Effector memory CD4-positive, alpha-beta T cell (primary cell): ENCODE results near the gene MTHFD1.

Experiments used
- DNase-seq, 3 donors: peaks; one replicate each; pipeline ENCODE4 v3.0.0-alpha.2; 2020
- H3K27ac ChIP-seq: 2 replicates; pipeline ENCODE4 v1.7.0; 2013; ENCODE audit warnings: mild to moderate bottlenecking, low read length, moderate library complexity; ENCODE audit not compliant: insufficient read depth, poor library complexity, severe bottlenecking
- H3K27me3 ChIP-seq: replicated peaks from 2 replicates; pipeline ENCODE4 v1.7.0; 2013; ENCODE audit warnings: mild to moderate bottlenecking, low read length; ENCODE audit not compliant: insufficient read depth, control insufficient read depth, poor library complexity, severe bottlenecking
- H3K36me3 ChIP-seq: 2 replicates; pipeline ENCODE4 v1.7.0; 2013; ENCODE audit warnings: mild to moderate bottlenecking, low read length, moderate library complexity; ENCODE audit not compliant: control insufficient read depth, insufficient read depth
- H3K4me1 ChIP-seq: 2 replicates; pipeline ENCODE4 v1.7.0; 2013; ENCODE audit warnings: low read length, mild to moderate bottlenecking; ENCODE audit not compliant: control insufficient read depth, insufficient read depth, poor library complexity, severe bottlenecking
- H3K4me3 ChIP-seq: 2 replicates; pipeline ENCODE4 v1.7.0; 2013; ENCODE audit warnings: low read length, low read depth, mild to moderate bottlenecking; ENCODE audit not compliant: insufficient read depth, poor library complexity, severe bottlenecking
- H3K9me3 ChIP-seq: 2 replicates; pipeline ENCODE4 v1.7.0; 2013; ENCODE audit warnings: mild to moderate bottlenecking, low read length, moderate library complexity; ENCODE audit not compliant: control insufficient read depth

The MTHFD1 gene

DNA sequence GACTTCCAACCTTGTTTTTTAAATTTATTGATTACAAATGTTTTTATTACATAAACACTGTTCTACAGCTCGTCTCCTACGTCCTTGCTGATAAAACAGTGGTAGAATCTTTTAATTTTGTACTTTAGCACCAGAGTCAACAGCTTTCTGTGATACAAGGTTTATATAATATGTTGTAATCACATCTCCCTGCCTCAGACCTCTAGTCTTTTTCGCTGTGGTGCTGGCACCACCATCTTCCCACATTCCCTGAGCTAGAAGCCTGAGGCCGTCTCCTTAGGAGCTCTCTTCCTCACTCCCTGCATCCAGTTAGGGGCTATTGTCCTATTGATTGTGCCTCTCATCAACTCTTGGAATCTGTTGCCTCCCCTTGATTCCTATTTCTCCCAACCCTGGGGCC, 17.1 kb downstream of the MTHFD1 start:
- Histone ChIP-seq H3K27me3 (no peaks in the 10 kb centered on the region), H3K36me3 (peaks cover 2% of the 10 kb centered on the region), H3K4me1 (no peaks in the 10 kb centered on the region), H3K4me3 (no peak overlapping the region), H3K27ac (no peak overlapping the region), H3K9me3 (no peaks in the 10 kb centered on the region)
- no peak for DNase-seq

- DNase-seq: no peak
- H3K4me3 ChIP-seq: no peak overlapping the region
- H3K27ac ChIP-seq: no peak overlapping the region
- H3K36me3 ChIP-seq: no peaks in the 10 kb centered on the region
- no peaks in the 10 kb centered on the region for H3K27me3 ChIP-seq
- no peaks in the 10 kb centered on the region for H3K9me3 ChIP-seq
- H3K4me1 ChIP-seq: no peaks in the 10 kb centered on the region
Measured at GRCh38 chr14:64407329-64407728, 19.2 kb downstream of the MTHFD1 start.

DNA sequence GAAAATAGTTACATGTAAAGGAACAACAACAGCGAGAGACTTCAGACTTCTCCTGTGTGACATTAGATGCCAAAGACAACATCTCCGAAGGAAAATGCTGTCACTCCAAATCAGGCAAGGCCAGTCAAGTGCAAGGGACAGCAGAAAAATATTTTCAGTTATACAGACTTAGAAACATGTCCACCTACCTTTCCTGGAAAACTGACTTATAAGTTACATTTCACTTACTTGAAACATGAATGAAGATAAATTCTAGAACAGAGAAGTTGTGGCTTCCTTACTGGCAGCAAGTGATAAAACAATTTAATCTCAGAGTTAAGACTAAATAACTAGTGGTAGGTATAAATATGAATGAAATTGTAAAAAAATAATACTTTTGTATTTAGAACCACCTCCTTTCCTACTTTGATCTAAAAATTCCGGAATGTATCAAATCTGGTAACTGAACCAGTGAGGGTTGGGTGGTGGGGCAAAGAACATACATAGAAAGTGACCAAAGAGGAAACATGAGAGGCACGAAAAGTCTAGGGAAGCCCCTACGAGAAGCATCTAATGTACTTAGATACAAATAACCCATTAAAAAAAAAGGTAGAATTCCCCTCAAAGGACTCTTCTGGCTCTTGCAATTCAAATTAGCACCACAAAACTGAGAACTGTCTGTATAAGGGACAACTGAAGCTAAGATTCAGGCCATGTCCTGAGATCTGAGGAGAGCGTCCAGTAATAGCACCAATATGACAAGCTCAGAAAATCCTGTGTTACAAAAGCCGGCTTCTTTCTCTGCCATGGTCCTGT, 21.2 kb downstream of the MTHFD1 start:
- Histone ChIP-seq H3K27me3 (no peaks in the 10 kb centered on the region), H3K27ac (no peak overlapping the region), H3K4me1 (no peaks in the 10 kb centered on the region), H3K9me3 (no peaks in the 10 kb centered on the region), H3K4me3 (no peak overlapping the region), H3K36me3 (no peaks in the 10 kb centered on the region)
- DNase-seq: no peak

- H3K27me3 ChIP-seq: no peaks in the 10 kb centered on the region
- H3K9me3 ChIP-seq: no peaks in the 10 kb centered on the region
- no peaks in the 10 kb centered on the region for H3K36me3 ChIP-seq
- no peak for DNase-seq
- no peaks in the 10 kb centered on the region for H3K4me1 ChIP-seq
- no peak overlapping the region for H3K27ac ChIP-seq
- no peak overlapping the region for H3K4me3 ChIP-seq
Measured at GRCh38 chr14:64410084-64410774, 22.1 kb downstream of the MTHFD1 start.

DNA sequence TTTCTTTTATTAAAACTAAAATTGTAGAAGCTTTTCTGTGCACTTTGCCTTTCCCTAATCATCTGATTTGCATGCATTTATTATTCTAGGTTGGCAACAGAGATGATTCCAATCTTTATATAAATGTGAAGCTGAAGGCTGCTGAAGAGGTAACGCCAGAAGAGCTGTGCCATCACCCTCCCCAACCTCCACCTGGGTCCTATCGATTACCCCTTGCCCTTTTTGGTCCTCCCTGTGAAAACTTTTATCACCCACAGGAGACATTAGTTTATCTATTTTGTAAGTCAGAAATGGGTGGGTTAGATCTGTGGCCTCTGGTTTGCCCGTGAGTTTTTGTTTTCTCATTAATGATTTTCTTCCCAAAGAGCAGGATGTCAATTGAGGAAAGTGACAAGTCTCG, 22.8 kb downstream of the MTHFD1 start:
- no peaks in the 10 kb centered on the region for H3K27me3 ChIP-seq
- H3K27ac ChIP-seq: no peak overlapping the region
- no peaks in the 10 kb centered on the region for H3K4me1 ChIP-seq
- no peak for DNase-seq
- H3K36me3 ChIP-seq: peaks cover 3% of the 10 kb centered on the region
- no peaks in the 10 kb centered on the region for H3K9me3 ChIP-seq
- no peak overlapping the region for H3K4me3 ChIP-seq

DNA sequence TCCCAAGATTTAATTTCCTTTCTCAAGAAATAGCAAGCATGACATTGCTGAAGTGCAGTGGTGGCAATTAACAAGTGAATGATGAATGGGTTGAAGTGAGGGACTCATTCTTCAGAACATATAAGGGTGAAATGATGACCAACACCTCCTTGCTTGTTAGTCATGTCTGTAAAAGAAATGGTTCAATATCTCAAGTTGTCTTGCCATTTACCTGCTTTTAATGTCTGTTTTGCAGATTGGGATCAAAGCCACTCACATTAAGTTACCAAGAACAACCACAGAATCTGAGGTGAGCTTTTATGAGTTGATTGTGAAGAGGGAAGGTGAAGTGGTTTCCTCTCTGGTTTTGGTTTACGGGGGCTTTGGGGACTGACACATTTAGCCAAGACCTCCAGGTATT, 24.1 kb downstream of the MTHFD1 start:
- H3K36me3 ChIP-seq: peaks cover 11% of the 10 kb centered on the region
- H3K27ac ChIP-seq: no peak overlapping the region
- H3K9me3 ChIP-seq: no peaks in the 10 kb centered on the region
- no peak overlapping the region for H3K4me3 ChIP-seq
- DNase-seq: no peak
- H3K4me1 ChIP-seq: no peaks in the 10 kb centered on the region
- H3K27me3 ChIP-seq: no peaks in the 10 kb centered on the region

GRCh38 chr14:64416348-64416932, 28.3 kb downstream of the MTHFD1 start:
- Histone ChIP-seq H3K9me3 (no peaks in the 10 kb centered on the region), H3K27me3 (no peaks in the 10 kb centered on the region), H3K4me3 (no peak overlapping the region), H3K36me3 (peaks cover 25% of the 10 kb centered on the region), H3K27ac (no peak overlapping the region), H3K4me1 (no peaks in the 10 kb centered on the region)
- DNase-seq: no peak

DNA sequence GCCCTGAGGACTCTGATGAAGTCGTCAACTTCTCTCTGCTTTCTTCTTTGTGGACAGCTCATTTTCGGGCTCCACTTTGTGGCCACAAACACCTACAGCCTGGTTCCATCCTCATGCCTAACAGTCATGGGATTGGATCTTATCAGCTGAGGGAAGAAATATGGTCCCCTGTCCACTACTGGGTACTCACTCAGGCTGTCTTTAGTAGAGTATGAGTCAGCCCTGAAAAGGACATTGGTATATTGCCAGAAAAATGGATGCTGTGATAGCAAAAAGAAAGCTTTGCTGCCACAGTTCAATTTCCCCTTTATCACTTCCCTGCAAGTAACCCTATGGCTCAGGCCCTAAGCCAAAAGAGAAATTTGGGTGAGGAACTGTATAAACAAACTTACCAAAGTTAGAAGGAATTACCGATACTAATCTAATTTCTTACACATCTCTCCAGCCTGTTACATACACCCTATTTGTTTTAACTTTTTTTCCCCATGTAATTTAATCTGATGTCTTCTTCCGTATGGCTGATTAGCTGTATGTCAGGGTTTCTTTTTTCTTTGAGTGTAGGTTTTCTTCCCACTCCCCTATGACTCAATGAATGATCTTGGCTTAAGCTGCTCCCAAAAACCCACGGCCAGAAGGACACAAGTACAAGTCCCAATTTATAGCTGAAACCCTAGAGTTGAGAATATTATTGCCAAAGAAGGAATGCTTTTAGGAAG, 29.1 kb downstream of the MTHFD1 start:
- H3K36me3 ChIP-seq: peaks cover 25% of the 10 kb centered on the region
- H3K9me3 ChIP-seq: no peaks in the 10 kb centered on the region
- no peak for DNase-seq
- H3K27me3 ChIP-seq: no peaks in the 10 kb centered on the region
- H3K4me1 ChIP-seq: no peaks in the 10 kb centered on the region
- H3K27ac ChIP-seq: no peak overlapping the region
- H3K4me3 ChIP-seq: no peak overlapping the region

DNA sequence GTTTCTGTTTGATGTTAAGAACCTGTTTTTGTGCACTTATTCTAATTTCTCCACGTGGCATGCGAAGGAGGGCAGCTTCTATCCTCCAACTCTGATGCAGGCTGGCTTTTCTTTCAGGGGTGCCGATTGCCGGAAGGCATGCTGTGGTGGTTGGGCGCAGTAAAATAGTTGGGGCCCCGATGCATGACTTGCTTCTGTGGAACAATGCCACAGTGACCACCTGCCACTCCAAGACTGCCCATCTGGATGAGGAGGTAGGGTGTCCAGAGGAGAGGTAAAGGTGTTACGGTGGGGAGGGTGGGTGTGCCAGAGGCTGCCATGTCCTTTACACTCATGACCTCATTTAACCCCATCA, 29.6 kb downstream of the MTHFD1 start:
- Histone ChIP-seq H3K27ac (no peak overlapping the region), H3K9me3 (no peaks in the 10 kb centered on the region), H3K4me1 (no peaks in the 10 kb centered on the region), H3K4me3 (no peak overlapping the region), H3K36me3 (peaks cover 25% of the 10 kb centered on the region), H3K27me3 (no peaks in the 10 kb centered on the region)
- DNase-seq: no peak

GRCh38 chr14:64419003-64419402, 30.9 kb downstream of the MTHFD1 start:
- DNase-seq: no peak
- H3K4me1 ChIP-seq: no peaks in the 10 kb centered on the region
- H3K4me3 ChIP-seq: no peak overlapping the region
- no peaks in the 10 kb centered on the region for H3K9me3 ChIP-seq
- H3K27me3 ChIP-seq: no peaks in the 10 kb centered on the region
- H3K36me3 ChIP-seq: peaks cover 25% of the 10 kb centered on the region
- no peak overlapping the region for H3K27ac ChIP-seq
